Measurements from ENCODE around the gene COQ10B. TPM values are rescaled to one million over a fixed set of nuclear protein-coding genes. Genes with fewer than 3 reads are reported as not detected.

COQ10B gene
- total RNA-seq, 2 donors from 2014 or later: 15.5 to 38.5 TPM

GRCh38 chr2:197498235-197498936 is 45.0 kb downstream of the COQ10B start:
- Histone ChIP-seq H3K27me3 (no peaks in the 10 kb centered on the region), H3K4me3 (peak overlapping the region; percentile 74), H3K4me1 (peaks cover 11% of the 10 kb centered on the region), H3K27ac (peak overlapping the region; percentile 99), H3K36me3 (peaks cover 3% of the 10 kb centered on the region), H3K9me3 (no peaks in the 10 kb centered on the region), H3K9ac (ENCODE audit: low read depth in 2 of 2, low read length in 2 of 2) (peak overlapping the region; percentile 83 to 94)
- no peak for TF ChIP-seq CTCF (IDR thresholded peaks at IDR 0.05)
- no peak for DNase-seq
- intact Hi-C loops (cut with DNase I): no loop called here

- DNase-seq: peak; percentile 67
- Histone ChIP-seq H3K4me3 (peak overlapping the region; percentile 74), H3K4me1 (peaks cover 11% of the 10 kb centered on the region), H3K27ac (peak overlapping the region; percentile 99), H3K36me3 (peaks cover 3% of the 10 kb centered on the region), H3K9me3 (no peaks in the 10 kb centered on the region), H3K27me3 (no peaks in the 10 kb centered on the region), H3K9ac (ENCODE audit: low read depth in 2 of 2, low read length in 2 of 2) (peak overlapping the region; percentile 83 to 94)
- TF ChIP-seq CTCF (IDR thresholded peaks at IDR 0.05): no peak
- intact Hi-C loops (cut with DNase I): no loop called here
These were observed 45.7 kb downstream of the COQ10B start for GRCh38 chr2:197498937-197499593.

GRCh38 chr2:197499594-197500502 is 46.5 kb downstream of the COQ10B start, which contains the start of the genes HSPD1 and HSPE1:
Gene HSPD1, minus strand, starts transcription at chr2:197499840. Its CDS starts 992 bp downstream, at chr2:197498848.
Gene HSPE1, plus strand, starts transcription at chr2:197500379. Its CDS starts 58 bp downstream, at chr2:197500437.
- Histone ChIP-seq H3K9me3 (no peaks in the 10 kb centered on the region), H3K4me3 (peak within 1 kb of the TSS; percentile 74), H3K27ac (peak within 1 kb of the TSS; percentile 99), H3K36me3 (peaks cover 7% of the 10 kb centered on the region), H3K9ac (ENCODE audit: low read depth in 2 of 2, low read length in 2 of 2) (peak within 1 kb of the TSS; percentile 83 to 94), H3K4me1 (peaks cover 11% of the 10 kb centered on the region), H3K27me3 (no peaks in the 10 kb centered on the region)
- intact Hi-C loops (cut with DNase I): no loop called here
- no peak for TF ChIP-seq CTCF (IDR thresholded peaks at IDR 0.05)
- peak; percentile 100 for DNase-seq

- peaks cover 7% of the 10 kb centered on the region for H3K36me3 ChIP-seq
- intact Hi-C loops (cut with DNase I): no loop called here
- no peak for TF ChIP-seq CTCF (IDR thresholded peaks at IDR 0.05)
- H3K27me3 ChIP-seq: no peaks in the 10 kb centered on the region
- peak overlapping the region; percentile 74 for H3K4me3 ChIP-seq
- peak overlapping the region; percentile 99 for H3K27ac ChIP-seq
- DNase-seq: no peak
- no peaks in the 10 kb centered on the region for H3K9me3 ChIP-seq
- peak overlapping the region; percentile 77 to 83 for H3K9ac ChIP-seq (ENCODE audit: low read depth in 2 of 2, low read length in 2 of 2)
- H3K4me1 ChIP-seq: peaks cover 11% of the 10 kb centered on the region
These were observed 47.3 kb downstream of the COQ10B start for GRCh38 chr2:197500503-197501131.

GRCh38 chr2:197502201-197502600 is 48.8 kb downstream of the COQ10B start:
- intact Hi-C loops (cut with DNase I): no loop called here
- TF ChIP-seq CTCF (IDR thresholded peaks at IDR 0.05): no peak
- H3K27ac ChIP-seq: peak overlapping the region; percentile 46
- H3K36me3 ChIP-seq: peaks cover 4% of the 10 kb centered on the region
- no peak for DNase-seq
- H3K9me3 ChIP-seq: no peaks in the 10 kb centered on the region
- peak overlapping the region in 1 of 2 donors; percentile 48 for H3K9ac ChIP-seq (ENCODE audit: low read depth in 2 of 2, low read length in 2 of 2)
- H3K4me1 ChIP-seq: peaks cover 5% of the 10 kb centered on the region
- peak overlapping the region; percentile 74 for H3K4me3 ChIP-seq
- H3K27me3 ChIP-seq: no peaks in the 10 kb centered on the region

Data from colonic mucosa (tissue), 4 donors.